Measurements from ENCODE around the gene INSRR. TPM values are rescaled to one million over a fixed set of nuclear protein-coding genes. Genes with fewer than 3 reads are reported as not detected.
A peak's percentile ranks its signal among the peaks of the same experiment; 100 is the strongest.

Gene INSRR
- total RNA-seq, 3 donors from 2014 or later, result 0.15 to 0.33 TPM; not detected in 1

- DNase-seq (ENCODE audit: low spot score in 2 of 2), result no peak
- no peaks in the 10 kb centered on the region for H3K36me3 ChIP-seq
- intact Hi-C loops (cut with DNase I; ENCODE audit: low total_unique reads), result loop anchor here (2.0 kb wide), 1 partner anchor 66 kb away; no protein-coding TSS in a partner anchor
- H3K9me3 ChIP-seq, result no peaks in the 10 kb centered on the region
- TF ChIP-seq POLR2A (IDR thresholded peaks at IDR 0.05) (no peak), POLR2AphosphoS5 (IDR thresholded peaks at IDR 0.05) (no peak), CTCF (IDR thresholded peaks at IDR 0.05) (no peak)
- H3K27ac ChIP-seq, result peak overlapping the region in 1 of 2 donors; percentile 88
- peak overlapping the region; percentile 28 to 61 (median 58) for H3K4me3 ChIP-seq
- H3K4me1 ChIP-seq, result no peaks in the 10 kb centered on the region
- H3K27me3 ChIP-seq, result no peaks in the 10 kb centered on the region
Measured at GRCh38 chr1:156813298-156813697, 45.6 kb downstream of the INSRR start.

- Histone ChIP-seq H3K27ac (no peak overlapping the region), H3K27me3 (no peaks in the 10 kb centered on the region), H3K4me3 (no peak overlapping the region), H3K9me3 (no peaks in the 10 kb centered on the region), H3K36me3 (no peaks in the 10 kb centered on the region), H3K4me1 (no peaks in the 10 kb centered on the region)
- no peak for DNase-seq (ENCODE audit: low spot score in 2 of 2)
- intact Hi-C loops (cut with DNase I; ENCODE audit: low total_unique reads), result loop anchor here (2.0 kb wide), 1 partner anchor 66 kb away; no protein-coding TSS in a partner anchor
- TF ChIP-seq CTCF (IDR thresholded peaks at IDR 0.05), result no peak
- TF ChIP-seq POLR2AphosphoS5 (IDR thresholded peaks at IDR 0.05), result no peak
- TF ChIP-seq POLR2A (IDR thresholded peaks at IDR 0.05), result no peak
Measured at GRCh38 chr1:156812293-156812990, 46.5 kb downstream of the INSRR start.

GRCh38 chr1:156811168-156811567 lies 47.7 kb downstream of the INSRR start:
- Histone ChIP-seq H3K36me3 (no peaks in the 10 kb centered on the region), H3K27ac (no peak overlapping the region), H3K9me3 (no peaks in the 10 kb centered on the region), H3K4me3 (no peak overlapping the region), H3K4me1 (no peaks in the 10 kb centered on the region), H3K27me3 (no peaks in the 10 kb centered on the region)
- no peak for DNase-seq (ENCODE audit: low spot score in 2 of 2)
- TF ChIP-seq POLR2A (IDR thresholded peaks at IDR 0.05) (no peak), POLR2AphosphoS5 (IDR thresholded peaks at IDR 0.05) (no peak), CTCF (IDR thresholded peaks at IDR 0.05) (no peak)
- intact Hi-C loops (cut with DNase I; ENCODE audit: low total_unique reads), result no loop called here

GRCh38 chr1:156809711-156810366 lies 49.1 kb downstream of the INSRR start:
- no peak for TF ChIP-seq POLR2AphosphoS5 (IDR thresholded peaks at IDR 0.05)
- no peak for TF ChIP-seq CTCF (IDR thresholded peaks at IDR 0.05)
- H3K27me3 ChIP-seq, result no peaks in the 10 kb centered on the region
- no peak overlapping the region for H3K27ac ChIP-seq
- no peaks in the 10 kb centered on the region for H3K4me1 ChIP-seq
- no peak for DNase-seq (ENCODE audit: low spot score in 2 of 2)
- H3K4me3 ChIP-seq, result no peak overlapping the region
- no peaks in the 10 kb centered on the region for H3K36me3 ChIP-seq
- intact Hi-C loops (cut with DNase I; ENCODE audit: low total_unique reads), result no loop called here
- no peaks in the 10 kb centered on the region for H3K9me3 ChIP-seq

- Histone ChIP-seq H3K4me1 (no peaks in the 10 kb centered on the region), H3K4me3 (no peak overlapping the region), H3K27ac (no peak overlapping the region), H3K9me3 (no peaks in the 10 kb centered on the region), H3K36me3 (no peaks in the 10 kb centered on the region), H3K27me3 (no peaks in the 10 kb centered on the region)
- intact Hi-C loops (cut with DNase I; ENCODE audit: low total_unique reads), result no loop called here
- DNase-seq (ENCODE audit: low spot score in 2 of 2), result no peak
- TF ChIP-seq POLR2A (IDR thresholded peaks at IDR 0.05) (no peak), POLR2AphosphoS5 (IDR thresholded peaks at IDR 0.05) (no peak), CTCF (IDR thresholded peaks at IDR 0.05) (no peak)
Measured at GRCh38 chr1:156809281-156809680, 49.6 kb downstream of the INSRR start.
